Keratinocyte (primary cell): ENCODE results near the gene URB2.

Experiments
- EZH2 ChIP-seq: IDR thresholded peaks from one replicate; pipeline ENCODE4 v1.6.1; 2012; ENCODE audit warnings: inconsistent platforms, mild to moderate bottlenecking, low read length, moderate library complexity
- TF ChIP-seq, protein P1 (sequence below), 3 experiments: IDR thresholded peaks in 1 of 3; conservative IDR thresholded peaks in 1 of 3; optimal IDR thresholded peaks in 1 of 3; 2 replicates in 2 of 3; 3 replicates in 1 of 3; pipeline versions ENCODE3 to v1.5.1; 2011; ENCODE audit warnings: low read length in 3 of 3, mild to moderate bottlenecking in 3 of 3, moderate library complexity in 2 of 3, control low read depth in 1 of 3, inconsistent platforms in 1 of 3; ENCODE audit not compliant: insufficient read depth in 2 of 3; ENCODE audit errors: extremely low read depth in 1 of 3

DNA sequence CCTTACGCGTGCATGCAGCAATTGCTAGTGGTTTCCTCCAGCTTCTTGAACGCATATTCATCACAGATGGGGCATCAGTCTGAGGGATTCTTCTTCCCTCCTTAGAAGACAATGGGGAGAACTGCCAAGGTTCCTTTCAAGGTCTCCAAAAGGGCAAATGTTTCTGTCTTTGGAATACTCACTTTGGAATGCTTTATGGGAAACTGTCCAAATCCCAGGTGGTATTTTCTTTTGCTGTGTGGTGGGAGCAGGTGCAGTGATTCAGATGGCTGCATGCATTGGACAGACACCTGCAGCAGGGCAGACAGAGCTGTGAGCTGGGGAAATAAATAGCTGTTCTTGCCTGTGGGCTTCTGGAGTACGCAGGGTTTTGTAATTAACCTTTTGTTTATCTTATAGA is 40.5 kb downstream of the URB2 start:
- TF ChIP-seq, protein P1, sequence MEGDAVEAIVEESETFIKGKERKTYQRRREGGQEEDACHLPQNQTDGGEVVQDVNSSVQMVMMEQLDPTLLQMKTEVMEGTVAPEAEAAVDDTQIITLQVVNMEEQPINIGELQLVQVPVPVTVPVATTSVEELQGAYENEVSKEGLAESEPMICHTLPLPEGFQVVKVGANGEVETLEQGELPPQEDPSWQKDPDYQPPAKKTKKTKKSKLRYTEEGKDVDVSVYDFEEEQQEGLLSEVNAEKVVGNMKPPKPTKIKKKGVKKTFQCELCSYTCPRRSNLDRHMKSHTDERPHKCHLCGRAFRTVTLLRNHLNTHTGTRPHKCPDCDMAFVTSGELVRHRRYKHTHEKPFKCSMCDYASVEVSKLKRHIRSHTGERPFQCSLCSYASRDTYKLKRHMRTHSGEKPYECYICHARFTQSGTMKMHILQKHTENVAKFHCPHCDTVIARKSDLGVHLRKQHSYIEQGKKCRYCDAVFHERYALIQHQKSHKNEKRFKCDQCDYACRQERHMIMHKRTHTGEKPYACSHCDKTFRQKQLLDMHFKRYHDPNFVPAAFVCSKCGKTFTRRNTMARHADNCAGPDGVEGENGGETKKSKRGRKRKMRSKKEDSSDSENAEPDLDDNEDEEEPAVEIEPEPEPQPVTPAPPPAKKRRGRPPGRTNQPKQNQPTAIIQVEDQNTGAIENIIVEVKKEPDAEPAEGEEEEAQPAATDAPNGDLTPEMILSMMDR (optimal IDR thresholded peaks at IDR 0.05 in 1 of 3, IDR thresholded peaks at IDR 0.05 in 1 of 3, conservative IDR thresholded peaks at IDR 0.05 in 1 of 3; ENCODE audit: extremely low read depth in 1 of 3, insufficient read depth in 2 of 3, low read length in 3 of 3), result no peak
- TF ChIP-seq EZH2, result no peak
